Measurements from ENCODE around the gene CDC5L. TPM values are rescaled to one million over a fixed set of nuclear protein-coding genes. Genes with fewer than 3 reads are reported as not detected.

Gene CDC5L
- total RNA-seq, 6 donors from 2014 or later: 5.4 to 24.0 (median 13.8) TPM

DNA sequence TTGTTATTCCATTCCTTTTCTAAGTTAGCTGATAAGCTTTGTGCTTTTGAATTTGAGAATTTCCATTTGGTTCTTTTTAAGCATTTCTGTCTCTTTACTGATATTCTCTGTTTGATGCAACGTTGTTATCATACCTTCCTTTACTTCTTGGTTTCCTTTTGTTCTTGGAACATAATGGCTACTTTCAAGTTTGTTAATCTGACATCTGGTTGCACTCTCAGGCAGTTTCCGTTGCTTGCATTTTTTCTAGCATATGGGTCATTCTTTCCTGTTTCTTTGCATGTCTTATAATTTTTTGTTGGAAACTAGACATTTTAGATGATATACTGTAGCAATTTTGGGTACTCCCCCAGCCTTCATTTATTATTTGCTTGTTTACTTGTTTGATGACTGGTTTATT is 12.5 kb downstream of the CDC5L start:
- DNase-seq (no peak), ATAC-seq (ENCODE audit: low FRiP score in 2 of 2) (no peak)
- no peak for TF ChIP-seq EP300 (IDR thresholded peaks at IDR 0.05)
- TF ChIP-seq POLR2A (IDR thresholded peaks at IDR 0.05): no peak
- TF ChIP-seq, protein P1, sequence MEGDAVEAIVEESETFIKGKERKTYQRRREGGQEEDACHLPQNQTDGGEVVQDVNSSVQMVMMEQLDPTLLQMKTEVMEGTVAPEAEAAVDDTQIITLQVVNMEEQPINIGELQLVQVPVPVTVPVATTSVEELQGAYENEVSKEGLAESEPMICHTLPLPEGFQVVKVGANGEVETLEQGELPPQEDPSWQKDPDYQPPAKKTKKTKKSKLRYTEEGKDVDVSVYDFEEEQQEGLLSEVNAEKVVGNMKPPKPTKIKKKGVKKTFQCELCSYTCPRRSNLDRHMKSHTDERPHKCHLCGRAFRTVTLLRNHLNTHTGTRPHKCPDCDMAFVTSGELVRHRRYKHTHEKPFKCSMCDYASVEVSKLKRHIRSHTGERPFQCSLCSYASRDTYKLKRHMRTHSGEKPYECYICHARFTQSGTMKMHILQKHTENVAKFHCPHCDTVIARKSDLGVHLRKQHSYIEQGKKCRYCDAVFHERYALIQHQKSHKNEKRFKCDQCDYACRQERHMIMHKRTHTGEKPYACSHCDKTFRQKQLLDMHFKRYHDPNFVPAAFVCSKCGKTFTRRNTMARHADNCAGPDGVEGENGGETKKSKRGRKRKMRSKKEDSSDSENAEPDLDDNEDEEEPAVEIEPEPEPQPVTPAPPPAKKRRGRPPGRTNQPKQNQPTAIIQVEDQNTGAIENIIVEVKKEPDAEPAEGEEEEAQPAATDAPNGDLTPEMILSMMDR (IDR thresholded peaks at IDR 0.05): no peak
- no peak for TF ChIP-seq POLR2AphosphoS5 (IDR thresholded peaks at IDR 0.05)
- Histone ChIP-seq H3K9me3 (no peaks in the 10 kb centered on the region), H3K27ac (no peak overlapping the region), H3K36me3 (peaks cover 19 to 76% (median 40%) of the 10 kb centered on the region in 4 donors), H3K4me3 (no peak overlapping the region), H3K27me3 (no peaks in the 10 kb centered on the region), H3K4me1 (no peaks in the 10 kb centered on the region)
- WGBS, 2 donors: 55 to 69% methylated on average over 2 of the region's 2 CpGs

GRCh38 chr6:44400572-44400971 is 13.1 kb downstream of the CDC5L start:
- H3K4me1 ChIP-seq: no peaks in the 10 kb centered on the region
- no peaks in the 10 kb centered on the region for H3K27me3 ChIP-seq
- H3K4me3 ChIP-seq: no peak overlapping the region
- TF ChIP-seq, protein P1 (IDR thresholded peaks at IDR 0.05): no peak
- peak in 1 of 2 donors; percentile 35 for ATAC-seq (ENCODE audit: low FRiP score in 2 of 2)
- H3K27ac ChIP-seq: no peak overlapping the region
- no peaks in the 10 kb centered on the region for H3K9me3 ChIP-seq
- DNase-seq: no peak
- WGBS, 2 donors: 96 to 100% methylated on average over 1 to 2 of the region's 2 CpGs
- H3K36me3 ChIP-seq: peaks cover 14 to 76% (median 39%) of the 10 kb centered on the region in 4 donors

DNA sequence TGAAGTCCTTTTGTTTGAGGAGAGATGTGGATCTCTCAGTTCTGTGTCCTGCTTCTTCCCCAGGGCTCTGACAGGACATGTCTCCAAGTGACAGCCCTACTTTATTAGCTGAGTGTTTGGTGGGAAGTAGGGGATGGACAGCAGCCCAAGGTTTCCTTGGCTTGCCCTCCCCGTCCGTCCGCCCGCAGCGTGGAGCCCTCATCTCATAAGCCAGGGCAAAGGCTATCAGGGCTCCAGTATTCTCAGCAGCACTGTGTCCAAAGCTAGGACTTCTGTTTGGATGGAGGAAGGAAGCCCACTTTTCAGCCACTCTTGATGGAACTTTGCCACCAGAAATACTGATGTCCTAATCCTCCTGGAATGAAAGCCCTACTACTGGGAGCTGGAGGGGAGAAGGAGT is 13.6 kb downstream of the CDC5L start:
- peaks cover 9 to 76% (median 42%) of the 10 kb centered on the region in 4 donors for H3K36me3 ChIP-seq
- TF ChIP-seq, protein P1 (IDR thresholded peaks at IDR 0.05): no peak
- TF ChIP-seq EP300 (IDR thresholded peaks at IDR 0.05): no peak
- no peak for TF ChIP-seq POLR2AphosphoS5 (IDR thresholded peaks at IDR 0.05)

DNA sequence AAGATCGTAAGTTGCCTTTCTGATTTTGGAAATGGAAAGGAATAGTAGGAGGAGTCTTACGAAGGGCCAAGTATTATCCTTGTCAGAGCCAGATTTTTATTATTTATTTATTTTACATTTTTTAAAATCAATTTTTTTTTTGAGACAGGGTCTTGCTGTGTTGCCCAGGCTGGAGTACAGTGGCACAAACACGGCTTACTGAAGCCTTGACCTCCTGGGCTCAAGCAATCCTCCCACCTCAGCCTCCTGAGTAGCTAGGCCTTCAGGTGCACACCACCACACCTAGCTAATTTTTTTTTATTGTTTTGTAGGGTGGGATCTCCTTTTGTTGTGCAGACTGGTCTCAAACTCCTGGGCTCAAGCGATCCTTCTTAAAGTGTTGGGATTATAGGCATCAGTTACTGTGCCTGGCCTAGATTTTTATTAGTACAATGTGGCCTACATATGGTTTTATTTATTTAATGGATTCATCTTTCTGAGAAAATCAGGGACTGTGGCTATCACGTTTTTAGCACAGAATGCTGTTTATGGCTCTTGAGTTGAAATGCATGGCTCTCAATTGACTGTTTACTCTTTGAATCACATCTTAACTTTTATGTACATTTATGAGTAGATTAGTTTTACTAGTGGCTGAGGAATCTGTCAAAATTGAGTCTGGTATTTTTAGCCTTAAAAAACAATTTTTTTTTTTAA is 16.7 kb downstream of the CDC5L start:
- H3K4me3 ChIP-seq: no peak overlapping the region
- TF ChIP-seq, protein P1 (IDR thresholded peaks at IDR 0.05): no peak
- TF ChIP-seq EP300 (IDR thresholded peaks at IDR 0.05): no peak
- no peak for TF ChIP-seq POLR2A (IDR thresholded peaks at IDR 0.05)
- TF ChIP-seq POLR2AphosphoS5 (IDR thresholded peaks at IDR 0.05): no peak
- peaks cover 9 to 76% (median 48%) of the 10 kb centered on the region in 4 donors for H3K36me3 ChIP-seq
- DNase-seq: no peak
- no peak for ATAC-seq (ENCODE audit: low FRiP score in 2 of 2)
- H3K27me3 ChIP-seq: no peaks in the 10 kb centered on the region
- no peak overlapping the region for H3K27ac ChIP-seq
- WGBS, 2 donors: 89% methylated on average over 5 of the region's 5 CpGs
- no peaks in the 10 kb centered on the region for H3K4me1 ChIP-seq
- no peaks in the 10 kb centered on the region for H3K9me3 ChIP-seq

More for the DNA sequence above, 13.6 kb downstream of the CDC5L start:
- H3K4me1 ChIP-seq: no peaks in the 10 kb centered on the region
- no peak overlapping the region for H3K27ac ChIP-seq
- no peak overlapping the region for H3K4me3 ChIP-seq
- WGBS, 2 donors: 69 to 98% methylated on average over 5 of the region's 5 CpGs
- ATAC-seq (ENCODE audit: low FRiP score in 2 of 2) (peak in 1 of 2 donors; percentile 31), DNase-seq (no peak)
- no peaks in the 10 kb centered on the region for H3K9me3 ChIP-seq
- H3K27me3 ChIP-seq: no peaks in the 10 kb centered on the region

DNA sequence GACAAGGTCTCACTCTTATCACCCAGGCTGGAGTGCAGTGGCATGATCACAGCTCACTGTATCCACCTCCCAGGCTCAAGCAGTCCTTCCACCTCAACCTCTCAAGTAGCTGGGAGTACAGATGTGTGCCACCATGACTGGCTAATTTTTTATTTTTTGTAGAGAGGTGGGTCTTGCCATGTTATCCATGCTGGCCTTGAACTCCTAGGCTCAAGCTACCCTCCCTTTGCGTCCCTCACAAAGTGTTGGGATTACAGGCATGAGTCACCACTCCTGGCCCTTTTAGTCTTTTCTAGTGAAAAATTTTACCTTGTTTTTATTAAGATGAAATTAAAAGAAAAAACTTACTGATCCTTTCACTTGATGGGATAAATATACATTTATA is 17.2 kb downstream of the CDC5L start:
- H3K4me3 ChIP-seq: no peak overlapping the region
- no peak overlapping the region for H3K27ac ChIP-seq
- WGBS, 2 donors: 97 to 100% methylated on average over 1 of the region's 1 CpG
- no peaks in the 10 kb centered on the region for H3K9me3 ChIP-seq
- ATAC-seq (ENCODE audit: low FRiP score in 2 of 2) (no peak), DNase-seq (no peak)
- no peaks in the 10 kb centered on the region for H3K27me3 ChIP-seq
- TF ChIP-seq EP300 (IDR thresholded peaks at IDR 0.05) (no peak), POLR2A (IDR thresholded peaks at IDR 0.05) (no peak), POLR2AphosphoS5 (IDR thresholded peaks at IDR 0.05) (no peak)
- TF ChIP-seq, protein P1 (IDR thresholded peaks at IDR 0.05): no peak
- H3K4me1 ChIP-seq: no peaks in the 10 kb centered on the region
- H3K36me3 ChIP-seq: peaks cover 9 to 76% (median 49%) of the 10 kb centered on the region in 4 donors

Data from upper lobe of left lung (tissue), 6 donors.